ENCODE data around the gene ADNP.

DNA sequence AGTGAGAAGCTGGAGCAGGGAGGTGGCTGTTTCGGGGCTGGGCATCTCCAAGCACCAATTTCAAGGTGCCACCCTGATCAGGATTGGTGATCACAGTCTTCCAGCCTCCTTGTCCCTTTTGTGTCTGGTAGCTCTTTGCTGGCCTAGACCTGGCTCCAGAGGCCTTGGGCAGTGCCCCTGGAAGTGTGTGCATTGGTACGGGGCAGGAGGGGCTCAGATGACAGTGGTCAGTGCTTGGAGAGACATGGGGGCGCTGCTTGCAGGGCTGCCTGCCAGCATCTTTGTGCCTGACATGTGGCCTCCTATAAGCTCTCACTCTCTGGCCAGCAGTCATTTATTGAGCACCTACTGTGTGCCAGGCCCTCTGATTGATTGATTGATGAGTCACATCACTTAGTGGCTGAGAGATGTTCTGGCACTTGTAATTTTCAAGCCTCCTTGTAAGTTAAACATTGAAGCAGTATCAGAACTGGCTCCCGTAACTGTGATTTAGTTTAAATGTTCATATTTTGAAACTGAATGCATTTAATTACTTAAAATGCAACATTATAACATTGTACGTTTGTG is 74.7 kb downstream of the ADNP start:
- TF ChIP-seq CTCF (IDR thresholded peaks at IDR 0.05) (no peak), POLR2AphosphoS5 (IDR thresholded peaks at IDR 0.05) (no peak), POLR2A (IDR thresholded peaks at IDR 0.05) (no peak)

All from sigmoid colon (tissue), 4 donors.